ENCODE data around the gene SH3BP5.
"Not testable (repeated sequence)": the region's sequence is repeated elsewhere in the genome, so short reads cannot be mapped to it uniquely, and the experiment has no call there.

The SH3BP5 gene

GRCh38 chr3:15332405-15333098, at the start of gene SH3BP5:
TSS of gene SH3BP5 (minus strand) at chr3:15332586. CDS start at chr3:15332408, 178 bp downstream.
- DNase-seq = peak; percentile 22

- DNase-seq = no peak
These were observed 48.8 kb upstream of the SH3BP5 start for GRCh38 chr3:15380980-15381890.

- peak; percentile 78 for DNase-seq
These were observed 45.8 kb upstream of the SH3BP5 start for GRCh38 chr3:15377961-15378791.

- DNase-seq = no peak
These were observed 43.1 kb upstream of the SH3BP5 start for GRCh38 chr3:15375461-15376000.

GRCh38 chr3:15372918-15373317, 40.5 kb upstream of the SH3BP5 start:
- no peak for DNase-seq

GRCh38 chr3:15368561-15369135, 36.3 kb upstream of the SH3BP5 start:
- no peak for DNase-seq

GRCh38 chr3:15367059-15367458, 34.7 kb upstream of the SH3BP5 start:
- no peak for DNase-seq

- not testable (repeated sequence) for DNase-seq
These were observed 31.7 kb upstream of the SH3BP5 start for GRCh38 chr3:15364078-15364477.

GRCh38 chr3:15361494-15362214, 29.3 kb upstream of the SH3BP5 start:
- no peak for DNase-seq

GRCh38 chr3:15360788-15361493, 28.6 kb upstream of the SH3BP5 start:
- DNase-seq = no peak

- no peak for DNase-seq
These were observed 27.5 kb upstream of the SH3BP5 start for GRCh38 chr3:15359677-15360397.

GRCh38 chr3:15356651-15357061, 24.3 kb upstream of the SH3BP5 start:
- not testable (repeated sequence) for DNase-seq

GRCh38 chr3:15356176-15356575, 23.8 kb upstream of the SH3BP5 start:
- no peak for DNase-seq

- DNase-seq = no peak
These were observed 22.7 kb upstream of the SH3BP5 start for GRCh38 chr3:15355086-15355485.

GRCh38 chr3:15354485-15354884, 22.1 kb upstream of the SH3BP5 start:
- DNase-seq = no peak

- DNase-seq = no peak
These were observed 17.8 kb upstream of the SH3BP5 start for GRCh38 chr3:15350141-15350540.

GRCh38 chr3:15349438-15349837, 17.1 kb upstream of the SH3BP5 start:
- not testable (repeated sequence) for DNase-seq

GRCh38 chr3:15348246-15348645, 15.9 kb upstream of the SH3BP5 start:
- DNase-seq = no peak

GRCh38 chr3:15347737-15348110, 15.3 kb upstream of the SH3BP5 start:
- no peak for DNase-seq

- no peak for DNase-seq
These were observed 14.8 kb upstream of the SH3BP5 start for GRCh38 chr3:15347063-15347736.

Data from NCI-H1048 (cell line).